CD4-positive, alpha-beta T cell treated with Interleukin-12 subunit alpha and Interleukin-12 subunit beta, for 1 hour (primary cell): Measurements from ENCODE around the gene DNAJC5.
"Not testable (repeated sequence)": the region's sequence is repeated elsewhere in the genome, so short reads cannot be mapped to it uniquely, and the experiment has no call there.

ENCODE experiments used
- DNase-seq: peaks from one replicate; pipeline ENCODE4 v3.0.0-alpha.2; 2020

Gene DNAJC5, protein sequence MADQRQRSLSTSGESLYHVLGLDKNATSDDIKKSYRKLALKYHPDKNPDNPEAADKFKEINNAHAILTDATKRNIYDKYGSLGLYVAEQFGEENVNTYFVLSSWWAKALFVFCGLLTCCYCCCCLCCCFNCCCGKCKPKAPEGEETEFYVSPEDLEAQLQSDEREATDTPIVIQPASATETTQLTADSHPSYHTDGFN

DNA sequence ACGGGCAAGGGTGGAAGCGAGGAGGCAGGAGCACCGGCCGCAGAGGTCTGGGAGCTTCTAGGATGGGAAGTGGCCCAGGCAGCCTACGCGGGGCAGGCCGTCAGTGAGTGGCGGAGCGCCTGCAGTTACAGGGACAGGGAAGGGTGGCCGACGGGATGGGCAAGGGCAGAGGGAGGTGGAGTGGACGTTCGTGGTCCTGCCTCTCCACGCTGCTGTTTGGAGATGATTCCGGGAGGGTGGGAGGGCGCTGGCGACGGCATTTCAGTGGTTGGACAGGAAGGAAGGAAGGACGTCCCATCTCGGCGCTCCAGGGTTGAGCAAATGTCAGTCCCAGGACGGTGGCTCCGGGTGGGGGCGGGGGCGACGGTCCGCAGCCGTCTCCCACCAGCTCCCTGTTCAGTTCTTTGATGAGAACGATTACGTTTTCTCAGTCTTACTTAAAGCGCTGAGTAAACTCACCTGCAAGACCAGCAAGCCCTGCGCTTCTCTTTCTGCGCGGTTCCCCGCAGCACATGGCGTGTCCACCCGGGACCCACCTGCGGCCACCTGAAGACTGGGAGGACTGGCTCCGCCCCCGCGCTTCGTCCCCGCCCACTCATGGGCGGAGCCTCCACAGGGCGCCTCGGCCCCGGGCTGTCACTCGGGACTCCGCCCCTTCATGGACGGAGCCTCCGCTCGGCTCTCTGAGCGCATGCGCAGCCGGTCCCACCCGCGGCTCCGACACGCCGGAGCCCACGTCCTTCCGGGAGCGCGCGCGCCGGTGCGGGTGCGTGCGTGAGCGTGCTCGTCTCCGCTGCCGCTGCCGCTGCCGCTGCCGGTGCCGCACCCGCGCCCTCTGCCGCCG, at the start of gene DNAJC5:
Gene DNAJC5 (plus strand): TSS at position 769 of the 844 bp plus-strand sequence. CDS start 33,220 bp downstream, outside the sequence.
- DNase-seq, result peak; percentile 98

DNA sequence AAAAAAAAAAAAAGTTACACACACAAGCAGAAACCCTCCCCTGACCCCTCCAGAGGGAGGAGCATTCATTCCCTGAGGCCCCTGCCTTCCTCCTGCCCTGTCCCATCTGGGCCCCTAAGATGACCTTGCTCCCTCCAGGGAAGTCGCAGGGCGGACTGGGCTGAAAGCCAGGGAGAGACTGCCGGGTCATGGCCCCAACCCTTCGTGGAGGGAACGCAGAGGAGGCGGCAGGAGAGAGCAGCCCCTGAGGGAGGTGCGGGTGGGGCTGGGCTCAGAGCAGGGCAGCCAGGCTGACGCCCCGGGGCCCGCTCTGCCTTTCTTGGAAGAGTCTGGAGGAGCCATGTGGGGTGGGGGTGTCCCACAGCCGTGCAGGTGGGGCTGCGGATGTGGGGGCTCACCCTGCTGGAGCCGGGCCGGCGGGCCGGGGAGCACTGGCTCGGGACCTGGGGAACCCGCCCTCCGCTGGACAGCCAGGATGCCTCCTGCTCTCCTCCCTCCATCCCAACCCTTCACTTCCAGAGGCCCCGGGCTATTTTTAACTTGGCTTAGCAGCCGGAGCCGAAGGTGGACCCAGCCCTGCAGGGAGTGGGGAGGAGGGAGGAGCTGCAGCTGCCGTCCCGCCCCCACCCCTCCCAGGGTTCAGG, 48.7 kb upstream of the DNAJC5 start:
- DNase-seq, result no peak

DNA sequence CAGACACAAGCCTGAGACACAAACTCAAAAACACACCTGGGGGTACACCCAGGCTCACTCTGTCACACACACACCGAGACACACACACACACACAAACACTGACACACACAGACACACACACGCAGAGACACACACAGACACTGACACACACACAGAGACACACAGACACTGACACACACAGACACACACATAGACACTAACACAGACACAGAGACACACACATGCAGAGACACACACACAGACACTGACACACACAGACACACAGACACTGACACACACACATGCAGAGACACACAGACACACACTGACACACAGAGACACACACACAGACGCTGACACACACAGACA, 48.1 kb upstream of the DNAJC5 start:
- no peak for DNase-seq

DNA sequence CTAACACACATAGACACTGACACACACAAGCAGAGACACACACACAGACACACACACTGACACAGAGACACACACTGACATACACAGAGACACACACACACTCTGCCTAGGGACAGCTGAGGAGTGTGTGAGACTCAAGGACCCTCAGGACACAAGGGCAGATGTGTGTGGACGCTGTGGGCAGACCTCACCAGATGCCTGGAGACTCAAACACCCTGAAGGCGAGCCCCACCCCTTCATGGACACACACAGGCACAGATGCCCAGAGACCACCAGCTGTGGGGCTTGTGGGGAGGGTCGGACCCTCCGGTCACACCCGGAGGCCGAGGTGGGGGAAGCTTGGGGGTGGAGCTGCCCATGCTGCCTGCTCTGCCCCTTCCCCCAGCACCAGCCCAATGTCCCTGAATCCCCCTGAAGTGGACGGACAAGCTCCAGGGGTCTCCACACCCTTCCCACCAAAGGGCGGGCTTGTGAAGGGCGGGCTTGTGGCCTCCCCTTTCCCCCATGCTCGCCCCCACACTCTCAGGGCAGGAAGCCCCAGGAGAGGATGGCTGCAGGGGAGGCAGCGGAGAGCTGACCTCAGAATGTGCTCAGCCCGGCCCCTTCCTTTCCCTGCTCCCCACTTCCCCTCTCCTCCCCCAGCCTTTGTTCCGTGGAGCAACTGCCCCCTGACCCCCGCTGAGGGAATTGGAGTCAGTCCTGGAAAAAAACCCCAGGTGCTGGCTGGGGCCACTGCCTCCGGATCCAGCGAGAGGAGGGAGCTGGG, 47.5 kb upstream of the DNAJC5 start:
- no peak for DNase-seq

DNA sequence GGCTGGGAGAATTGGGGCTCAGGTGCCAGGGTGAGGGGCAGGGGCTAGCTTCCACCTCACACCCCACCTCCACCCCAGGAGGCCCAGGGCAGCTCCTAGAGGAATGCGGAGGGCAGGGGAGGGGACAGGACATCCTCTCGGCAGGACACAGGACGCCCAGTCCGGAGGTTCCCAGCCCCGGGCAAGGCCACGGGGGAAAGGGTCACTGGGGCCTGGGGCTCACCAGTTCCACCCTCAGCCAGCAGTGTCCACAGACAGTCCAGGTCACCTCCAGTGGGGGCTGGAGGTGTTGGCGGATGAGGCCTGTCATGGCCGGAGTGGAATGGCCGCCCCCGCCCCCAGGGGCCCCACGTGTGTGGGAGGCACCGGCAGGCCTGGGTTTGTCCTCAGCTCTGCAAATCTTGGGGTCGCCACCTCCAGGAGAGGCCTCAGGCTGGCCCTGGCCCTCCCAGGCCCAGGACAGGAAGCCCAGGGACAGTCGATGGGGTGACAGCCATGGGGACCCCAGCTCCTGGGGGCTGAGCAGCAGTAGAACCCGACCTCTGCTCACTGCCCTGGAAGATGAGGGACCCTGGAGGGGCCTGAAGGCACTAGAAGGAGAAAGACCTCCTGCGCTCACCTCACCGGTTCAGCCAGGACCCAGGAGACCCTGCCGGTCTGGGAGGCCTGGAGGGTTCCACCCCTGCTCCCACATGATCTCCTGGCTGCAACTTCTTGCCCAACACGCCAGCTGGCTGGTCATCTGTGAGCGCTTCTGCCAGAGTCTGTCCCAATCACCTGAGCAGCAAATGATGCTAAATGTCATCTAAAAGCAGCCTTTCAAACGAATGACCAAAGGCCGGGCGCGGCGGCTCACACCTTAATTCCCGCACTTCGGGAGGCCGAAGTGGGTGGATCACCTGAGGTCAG, 46.7 kb upstream of the DNAJC5 start:
- no peak for DNase-seq

DNA sequence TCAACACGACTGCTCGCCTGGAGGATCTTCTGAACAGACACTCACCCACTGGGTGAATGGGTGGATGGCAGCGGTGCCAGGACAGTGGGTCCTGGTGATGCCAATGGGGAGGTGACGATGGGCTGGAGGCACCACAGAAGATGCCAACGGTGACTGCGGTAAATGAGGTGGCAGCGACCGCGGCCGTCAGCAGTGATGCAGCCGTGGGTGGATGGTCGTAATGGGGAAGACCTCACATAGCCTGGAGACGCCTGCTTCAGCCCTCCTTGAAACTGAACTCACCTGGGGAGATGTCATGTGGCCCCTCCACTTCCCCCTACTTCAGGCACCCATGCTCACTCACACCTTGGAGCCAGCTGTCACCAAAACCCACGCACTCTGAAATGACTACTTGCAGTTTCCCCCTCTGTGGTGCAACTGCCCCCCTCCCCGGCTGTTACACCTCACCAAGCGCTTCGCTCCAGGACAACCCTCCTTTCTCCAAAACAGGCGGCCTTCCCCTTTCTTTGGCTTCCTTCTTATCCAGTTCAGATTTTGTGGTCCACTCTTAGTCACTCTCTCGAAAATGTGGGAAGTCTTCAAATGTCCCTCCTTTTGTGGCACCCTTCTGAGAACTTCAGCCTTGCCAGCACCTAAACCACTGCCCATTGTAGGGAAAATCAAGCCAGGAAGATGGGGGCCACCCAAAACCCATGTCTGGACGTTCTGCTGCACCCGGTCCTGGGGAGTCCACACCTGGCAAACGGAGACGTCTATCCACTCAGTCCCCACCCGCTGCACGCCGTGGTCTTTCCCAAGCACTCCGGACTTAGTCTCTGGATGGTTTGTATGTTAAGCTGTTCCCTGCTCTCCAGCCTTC, 44.0 kb upstream of the DNAJC5 start:
- no peak for DNase-seq

DNA sequence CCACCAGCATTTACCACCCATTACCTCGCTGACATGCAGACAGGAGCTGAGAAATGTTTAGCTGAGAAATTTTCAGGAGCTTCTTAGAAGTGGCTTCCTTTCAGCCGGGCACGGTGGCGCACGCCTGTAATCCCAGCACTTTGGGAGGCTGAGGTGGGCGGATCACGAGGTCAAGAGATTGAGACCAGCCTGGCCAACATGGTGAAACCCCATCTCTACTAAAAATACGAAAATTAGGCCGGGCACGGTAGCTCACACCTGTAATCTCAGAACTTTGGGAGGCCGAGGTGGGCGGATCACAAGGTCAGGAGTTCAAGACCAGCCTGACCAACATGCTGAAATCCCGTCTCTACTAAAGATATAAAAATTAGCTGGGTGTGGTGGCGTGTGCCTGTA, 43.4 kb upstream of the DNAJC5 start:
- DNase-seq, result not testable (repeated sequence)

DNA sequence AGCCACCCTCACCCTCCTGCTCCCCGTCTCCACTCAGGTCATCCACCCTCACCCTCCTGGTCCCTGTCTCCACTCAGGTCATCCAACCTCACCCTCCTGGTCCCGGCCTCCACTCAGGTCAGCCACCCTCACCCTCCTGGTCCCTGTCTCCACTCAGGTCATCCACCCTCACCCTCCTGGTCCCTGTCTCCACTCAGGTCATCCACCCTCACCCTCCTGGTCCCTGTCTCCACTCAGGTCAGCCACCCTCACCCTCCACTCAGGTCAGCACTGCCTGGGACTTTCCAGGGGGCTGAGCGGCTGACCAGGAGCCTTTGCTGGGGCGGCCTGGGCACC, 41.2 kb upstream of the DNAJC5 start:
- not testable (repeated sequence) for DNase-seq

DNA sequence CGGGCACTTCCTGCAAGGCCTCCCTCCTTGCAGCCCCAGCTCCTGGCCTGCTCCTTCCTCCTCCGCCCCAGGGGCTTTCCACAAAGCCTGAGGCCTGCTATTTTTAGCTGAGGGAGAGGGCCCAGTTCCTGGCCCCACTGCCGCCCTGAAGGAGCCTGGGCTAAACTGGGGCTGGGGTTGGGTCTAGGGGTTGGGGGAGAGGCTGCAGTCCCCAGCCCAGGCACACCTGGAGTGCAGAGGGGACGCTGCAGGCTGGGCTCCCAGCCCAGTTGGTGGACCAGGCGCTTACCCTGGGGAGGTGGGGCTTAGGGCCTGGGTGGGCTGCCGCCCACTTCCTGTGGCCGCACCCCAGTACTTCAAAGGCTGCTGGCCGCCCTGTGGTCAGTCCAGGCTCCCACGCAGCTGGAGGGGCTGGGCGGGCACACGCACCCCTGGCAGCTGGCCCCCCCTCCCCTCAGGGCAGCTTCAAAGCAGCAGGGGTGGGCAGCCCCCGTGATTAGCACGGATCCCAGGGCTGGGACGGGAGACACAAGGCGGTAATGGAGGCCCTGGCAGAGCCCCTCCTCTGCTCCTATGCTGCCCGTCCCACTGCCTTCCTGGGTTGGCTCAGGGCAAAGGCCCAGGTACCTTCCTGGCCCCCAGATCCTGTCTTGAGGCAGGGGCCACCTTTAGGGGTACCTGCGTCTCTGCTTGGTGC, 40.7 kb upstream of the DNAJC5 start:
- no peak for DNase-seq

DNA sequence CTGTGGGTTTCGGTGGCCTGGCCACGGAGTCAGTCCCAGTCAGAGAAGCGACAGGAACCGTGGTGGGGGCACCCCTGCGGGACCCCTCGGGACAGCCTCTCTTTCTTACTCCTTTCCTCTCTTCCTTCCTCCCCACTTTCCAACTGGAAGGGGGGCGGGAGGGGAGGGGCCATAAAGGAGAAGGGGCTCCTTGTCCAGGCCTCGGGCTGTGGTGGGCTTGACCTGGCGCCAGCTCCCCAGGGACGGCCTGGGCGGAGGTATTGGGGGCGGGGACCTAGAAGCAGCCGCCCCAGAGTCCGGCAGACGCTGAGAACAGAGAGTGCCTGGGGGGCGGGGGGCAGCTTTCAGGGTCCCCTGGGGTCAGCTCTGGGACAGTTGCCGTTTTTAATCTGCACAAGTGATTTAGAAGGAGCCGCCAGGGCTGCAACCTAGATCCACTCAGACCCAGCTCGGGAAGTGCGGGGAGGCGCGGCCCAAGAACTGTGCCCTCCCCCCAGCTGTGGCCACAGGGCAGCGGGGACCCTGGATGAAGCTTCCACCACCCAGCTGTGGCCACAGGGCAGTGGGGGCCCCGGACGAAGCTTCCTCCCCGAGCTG, 40.1 kb upstream of the DNAJC5 start:
- DNase-seq, result no peak

DNA sequence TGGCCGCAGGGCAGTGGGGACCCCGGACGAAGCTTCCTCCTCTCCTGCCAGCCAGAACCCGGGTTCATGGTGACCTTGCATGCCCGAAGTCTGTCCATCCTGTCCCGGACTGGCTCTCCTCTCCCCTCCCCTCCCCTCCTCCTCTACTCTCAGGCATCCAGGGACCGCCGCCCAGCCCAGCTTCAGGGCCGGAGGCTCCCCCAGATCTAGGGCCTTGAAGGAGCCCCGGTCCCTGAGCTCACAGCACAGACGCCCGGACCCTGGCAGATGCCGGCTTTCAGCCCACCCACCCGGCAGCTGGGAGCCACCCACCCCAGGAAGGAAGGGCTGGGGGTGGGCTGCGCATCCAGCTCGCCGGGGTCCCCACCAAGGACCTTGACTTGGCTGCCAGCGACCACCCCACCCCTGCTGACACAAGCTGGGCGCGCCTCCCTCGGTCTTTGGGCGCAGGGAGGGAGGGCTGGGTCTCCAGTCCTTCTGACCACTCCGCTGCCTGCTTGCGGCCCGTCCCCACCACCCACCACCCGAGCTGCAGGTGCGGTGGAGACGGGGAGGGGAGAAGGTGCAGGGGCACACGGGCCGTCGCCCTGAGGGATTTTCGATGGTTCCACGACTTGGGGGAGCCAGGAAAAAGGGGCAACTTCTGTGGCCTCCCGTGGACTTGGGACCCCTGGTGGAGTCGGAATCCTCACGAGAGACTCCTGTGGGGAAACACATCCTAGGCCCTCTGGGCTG, 39.4 kb upstream of the DNAJC5 start:
- DNase-seq, result no peak

DNA sequence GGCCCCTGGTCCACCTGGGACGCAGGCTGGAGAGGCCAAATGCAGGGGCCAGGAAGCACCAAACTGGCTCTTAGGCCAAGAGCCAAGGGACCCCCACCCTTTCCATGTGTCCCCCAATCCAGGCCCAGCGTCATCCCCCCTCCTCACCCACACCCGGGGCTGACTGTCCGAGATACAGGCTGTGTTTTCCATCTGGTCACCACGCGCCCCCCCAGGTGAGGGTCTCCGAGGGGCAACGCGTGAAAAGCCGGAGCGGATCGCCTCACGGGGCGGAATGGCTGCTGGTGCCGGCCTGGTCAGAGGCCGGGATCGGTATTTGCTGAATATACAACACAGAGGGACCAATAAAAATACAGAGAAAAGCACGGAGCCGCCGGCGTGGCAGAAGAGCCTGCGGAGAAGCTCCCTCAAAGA, 38.8 kb upstream of the DNAJC5 start:
- DNase-seq, result no peak

DNA sequence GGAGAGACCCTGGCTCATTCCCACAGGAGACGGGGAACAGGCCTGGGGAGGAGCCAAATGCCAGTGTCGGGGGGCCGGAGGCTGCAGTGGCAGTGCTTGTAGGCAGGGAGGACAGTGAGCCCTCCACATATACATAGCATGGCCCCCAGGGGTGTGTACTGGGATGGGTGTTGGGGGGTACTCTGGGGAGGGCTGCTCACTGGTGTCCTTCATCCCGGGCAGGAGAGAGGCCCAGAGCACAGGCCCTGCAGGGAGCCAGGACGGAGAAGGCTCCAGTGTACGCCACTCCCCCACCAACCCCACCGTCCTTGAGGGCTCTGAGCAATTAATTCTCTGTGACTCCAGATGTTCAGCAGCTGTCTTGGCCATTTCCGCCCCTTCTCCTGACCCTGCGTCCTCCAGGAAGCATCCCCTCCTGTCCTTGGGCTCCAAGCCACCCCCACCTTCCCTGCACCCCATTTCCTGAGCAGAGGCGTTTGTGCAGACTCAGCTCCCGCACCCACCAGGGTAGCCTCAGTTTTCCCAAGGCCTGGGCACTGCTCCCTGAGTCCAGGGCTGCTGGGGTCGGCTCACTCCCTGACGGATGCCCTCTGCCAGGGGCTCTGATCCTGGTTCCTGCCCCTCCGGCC, 37.0 kb upstream of the DNAJC5 start:
- no peak for DNase-seq

DNA sequence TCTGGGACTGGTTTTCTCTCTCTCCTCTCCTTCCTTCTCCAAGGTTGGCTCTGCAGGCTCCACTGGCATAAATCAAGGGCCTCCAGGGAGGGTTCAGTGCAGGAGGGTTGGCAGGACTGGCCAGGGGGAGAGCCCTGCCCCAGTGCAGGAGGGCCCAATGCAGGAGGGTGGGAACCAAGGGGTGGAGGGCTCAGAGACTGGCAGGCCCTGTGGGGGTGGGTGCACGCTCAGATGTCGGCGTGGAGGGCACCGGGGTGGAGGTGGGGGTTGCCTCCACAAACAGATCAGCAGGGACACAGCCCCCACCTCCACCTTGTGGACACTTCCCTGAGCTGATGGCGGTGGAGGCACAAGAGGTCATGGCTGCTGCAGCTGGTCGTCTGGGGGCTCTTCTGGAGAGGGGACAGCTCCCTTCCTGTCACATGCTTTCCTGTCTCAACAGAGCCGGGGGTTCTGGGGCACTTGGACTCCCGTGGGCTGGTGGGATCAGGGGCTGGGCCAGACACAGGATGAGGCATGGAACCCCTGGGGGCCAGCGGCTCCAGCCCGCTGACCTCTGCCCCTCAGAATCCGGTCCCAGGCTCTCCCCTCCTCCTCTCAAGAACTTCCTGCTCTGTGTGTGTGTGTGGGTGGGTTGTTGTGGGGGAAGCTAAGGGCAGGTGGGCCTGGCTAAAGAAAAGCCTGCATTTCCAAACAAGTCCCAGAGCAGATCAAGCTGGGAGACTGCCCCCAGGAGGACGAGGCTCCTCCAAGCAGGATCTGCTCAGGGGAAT, 36.3 kb upstream of the DNAJC5 start:
- no peak for DNase-seq

DNA sequence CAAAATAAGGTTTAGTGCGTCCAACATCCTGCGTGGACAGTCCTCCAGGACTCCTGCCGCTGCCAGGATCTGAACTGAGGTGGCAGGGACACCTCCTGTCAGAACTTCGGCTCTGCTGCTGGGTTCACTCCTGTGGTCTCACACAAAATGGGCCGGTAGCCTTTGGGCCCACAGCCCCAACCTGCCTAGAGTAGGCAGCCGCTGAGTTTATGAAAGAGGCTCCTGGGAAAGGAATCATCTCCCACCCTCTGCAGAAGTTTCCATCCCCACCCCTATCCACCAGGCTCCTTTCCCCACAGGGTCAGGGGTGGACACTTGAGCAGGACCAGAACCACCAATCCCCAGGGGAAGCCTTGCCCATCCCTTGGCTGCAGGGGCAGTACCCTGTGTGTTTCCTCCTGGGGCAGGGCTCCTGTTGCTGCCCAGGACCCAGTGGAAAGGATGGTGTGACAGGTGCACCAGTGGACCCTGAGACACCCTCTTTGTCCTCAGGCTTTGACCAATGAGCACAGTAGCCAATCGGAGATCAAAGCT, 35.7 kb upstream of the DNAJC5 start:
- no peak for DNase-seq

DNA sequence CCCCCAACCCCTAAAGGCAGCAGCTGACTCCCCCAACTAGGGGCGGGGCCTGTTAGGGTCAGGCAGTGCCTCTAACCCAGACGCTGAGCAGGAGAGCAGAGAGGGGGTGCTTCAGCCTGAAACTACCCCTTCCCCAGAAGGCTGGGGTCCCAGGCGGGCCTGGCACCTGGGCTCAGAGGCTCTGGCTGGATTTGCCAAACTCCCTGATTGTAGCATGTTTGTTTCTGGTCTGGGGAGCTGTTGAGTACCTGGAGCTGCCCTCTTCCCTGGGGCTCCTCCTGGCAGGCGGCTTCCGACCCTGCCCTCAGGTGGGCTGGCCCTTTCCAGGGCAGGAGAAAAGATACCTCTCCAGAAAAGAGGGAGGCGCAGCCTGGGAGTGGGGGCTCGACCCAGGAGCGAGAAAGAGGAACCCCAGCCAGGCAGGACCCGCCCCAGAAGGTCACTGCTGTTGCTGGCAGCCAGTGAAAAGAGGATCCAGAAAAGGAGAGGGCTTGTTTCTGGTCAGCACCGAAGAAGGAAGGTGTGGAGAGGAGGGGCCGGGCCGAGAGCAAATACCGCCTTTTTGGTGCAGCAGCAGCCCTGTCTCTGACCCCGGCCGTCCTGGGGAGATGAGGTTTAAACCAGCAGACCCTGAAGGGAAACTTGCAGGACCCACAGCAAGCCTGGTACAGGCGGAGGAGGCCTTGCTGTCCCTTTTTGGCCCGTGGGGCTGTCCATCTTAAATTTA, 34.4 kb upstream of the DNAJC5 start:
- no peak for DNase-seq

DNA sequence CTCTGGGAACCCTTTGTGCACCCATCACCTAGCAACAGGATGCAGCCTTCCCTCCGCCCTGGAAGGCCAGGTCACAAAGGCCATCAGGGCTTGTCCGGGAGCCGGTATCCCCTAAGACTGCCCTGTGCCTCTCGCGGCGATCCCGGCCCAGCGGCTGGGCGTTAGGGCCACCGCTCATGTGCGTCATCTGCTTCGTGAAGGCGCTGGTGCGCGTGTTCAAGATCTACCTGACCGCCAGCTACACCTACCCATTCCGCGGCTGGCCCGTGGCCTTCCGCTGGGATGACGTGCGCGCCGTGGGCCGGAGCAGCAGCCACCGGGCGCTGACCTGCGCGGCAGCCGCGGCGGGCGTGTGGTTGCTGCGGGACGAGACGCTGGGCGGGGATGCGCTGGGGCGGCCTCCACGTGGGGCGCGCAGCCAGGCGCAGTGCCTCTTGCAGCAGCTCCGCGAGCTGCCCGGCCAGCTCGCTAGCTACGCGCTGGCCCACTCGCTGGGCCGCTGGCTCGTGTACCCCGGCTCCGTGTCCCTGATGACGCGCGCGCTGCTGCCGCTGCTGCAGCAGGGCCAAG, 33.5 kb upstream of the DNAJC5 start, which contains the start of gene ABHD16B:
Gene ABHD16B (plus strand): TSS at position 134 of the 570 bp plus-strand sequence. CDS start 43 bp downstream, at position 177.
- no peak for DNase-seq
